ENCODE data around the gene TK1. TPM values are rescaled to one million over a fixed set of nuclear protein-coding genes. Genes with fewer than 3 reads are reported as not detected.

TK1 gene
- polyA plus RNA-seq, 3 donors, result 23.2 to 25.3 (median 24.6) TPM

DNA sequence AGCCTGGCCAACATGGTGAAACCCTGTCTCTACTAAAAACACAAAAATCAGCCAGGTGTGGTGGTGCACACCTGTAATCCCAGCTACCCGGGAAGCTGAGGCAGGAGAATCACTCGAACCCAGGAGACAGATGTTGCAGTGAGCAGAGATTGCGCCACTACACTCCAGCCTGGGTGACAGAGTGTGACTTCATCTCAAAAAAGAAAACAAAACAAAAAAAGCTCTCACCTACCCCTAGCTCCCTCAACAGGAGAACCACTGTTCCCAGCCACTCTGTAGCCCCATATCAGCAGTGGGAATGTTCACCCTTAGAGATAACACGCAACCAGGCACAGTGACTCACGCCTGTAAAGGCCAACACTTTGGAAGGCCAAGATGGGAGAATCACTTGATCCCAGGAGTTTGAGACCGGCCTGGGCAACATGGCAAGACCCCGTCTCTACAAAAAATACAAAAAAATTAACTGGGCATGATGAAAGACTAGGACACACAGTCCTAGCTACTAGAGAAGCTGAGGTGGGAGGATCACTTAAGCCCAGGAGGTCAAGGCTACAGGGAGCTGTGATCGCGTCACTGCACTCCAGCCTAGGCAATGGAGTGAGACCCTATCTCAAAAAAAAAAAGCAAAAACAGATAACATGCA, 50.9 kb downstream of the TK1 start:
- DNase-seq (ENCODE audit: low read depth in 3 of 3, low spot score in 2 of 3), result no peak

DNA sequence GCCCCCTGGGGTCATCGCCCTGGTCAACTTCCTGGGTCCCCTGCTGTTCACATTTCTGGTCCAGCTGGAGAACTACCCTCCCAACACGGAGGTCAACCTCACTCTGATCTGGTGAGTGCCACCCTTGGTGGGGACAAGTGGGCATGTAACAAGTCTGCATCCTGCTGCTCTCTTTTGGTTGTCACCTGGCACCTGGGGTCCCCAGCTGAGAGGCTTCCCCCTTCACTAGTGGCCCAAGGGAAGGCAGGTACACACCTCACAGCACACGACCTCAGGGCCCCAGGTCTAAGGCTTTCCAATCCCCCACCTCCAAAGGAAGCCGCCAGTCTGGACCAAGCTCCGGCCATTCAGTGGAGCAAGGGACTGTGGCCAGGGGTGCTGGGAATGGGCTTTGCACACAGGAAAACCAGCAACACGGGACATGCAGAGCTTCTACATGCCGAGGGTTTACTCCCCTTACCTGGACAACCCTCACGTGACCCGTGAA, 51.9 kb downstream of the TK1 start:
- no peak for DNase-seq (ENCODE audit: low read depth in 3 of 3, low spot score in 2 of 3)

DNA sequence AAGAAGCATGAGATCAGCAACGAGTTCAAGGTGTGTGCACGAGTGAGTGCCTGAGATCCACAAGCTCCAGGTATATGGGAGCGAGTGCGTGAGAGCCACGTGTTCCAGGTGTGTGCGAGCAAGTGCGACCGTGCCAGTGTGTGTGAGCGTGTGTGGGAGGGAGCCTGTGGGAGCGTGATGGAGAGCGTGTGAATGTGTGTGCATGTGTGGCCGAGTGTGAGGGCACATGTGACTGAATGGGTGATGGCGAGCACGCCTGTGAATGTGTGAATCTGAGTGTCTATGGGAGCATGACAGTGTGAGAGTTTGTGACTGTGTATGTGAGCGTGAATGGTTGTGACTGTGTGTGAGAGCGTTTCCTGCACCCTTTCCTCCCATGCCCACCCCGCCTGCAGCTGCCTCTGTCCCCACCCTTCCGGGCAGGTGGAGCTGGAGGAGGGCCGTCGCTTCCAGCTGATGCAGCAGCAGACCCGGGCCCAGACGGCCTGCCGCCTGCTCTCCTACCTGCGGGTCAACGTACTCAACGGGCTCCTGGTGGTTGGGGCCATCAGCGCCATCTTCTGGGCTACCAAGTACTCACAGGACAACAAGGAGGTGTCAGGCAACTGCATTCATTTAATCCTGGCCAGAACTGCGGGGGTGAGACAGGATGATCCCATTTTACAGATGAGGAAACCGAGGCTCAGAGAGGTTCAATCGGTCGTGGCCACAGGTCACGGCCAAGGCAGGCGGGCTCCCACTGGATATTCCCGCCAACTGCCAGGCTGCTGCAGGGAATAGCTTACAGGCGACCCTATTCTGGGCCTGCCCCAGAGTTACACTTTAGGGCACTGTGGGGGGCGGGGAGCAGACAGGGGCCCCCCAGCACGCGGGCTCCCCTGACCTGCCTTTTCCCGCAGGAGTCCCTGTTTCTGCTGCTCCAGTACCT, 52.6 kb downstream of the TK1 start:
- DNase-seq (ENCODE audit: low read depth in 3 of 3, low spot score in 2 of 3), result no peak

DNA sequence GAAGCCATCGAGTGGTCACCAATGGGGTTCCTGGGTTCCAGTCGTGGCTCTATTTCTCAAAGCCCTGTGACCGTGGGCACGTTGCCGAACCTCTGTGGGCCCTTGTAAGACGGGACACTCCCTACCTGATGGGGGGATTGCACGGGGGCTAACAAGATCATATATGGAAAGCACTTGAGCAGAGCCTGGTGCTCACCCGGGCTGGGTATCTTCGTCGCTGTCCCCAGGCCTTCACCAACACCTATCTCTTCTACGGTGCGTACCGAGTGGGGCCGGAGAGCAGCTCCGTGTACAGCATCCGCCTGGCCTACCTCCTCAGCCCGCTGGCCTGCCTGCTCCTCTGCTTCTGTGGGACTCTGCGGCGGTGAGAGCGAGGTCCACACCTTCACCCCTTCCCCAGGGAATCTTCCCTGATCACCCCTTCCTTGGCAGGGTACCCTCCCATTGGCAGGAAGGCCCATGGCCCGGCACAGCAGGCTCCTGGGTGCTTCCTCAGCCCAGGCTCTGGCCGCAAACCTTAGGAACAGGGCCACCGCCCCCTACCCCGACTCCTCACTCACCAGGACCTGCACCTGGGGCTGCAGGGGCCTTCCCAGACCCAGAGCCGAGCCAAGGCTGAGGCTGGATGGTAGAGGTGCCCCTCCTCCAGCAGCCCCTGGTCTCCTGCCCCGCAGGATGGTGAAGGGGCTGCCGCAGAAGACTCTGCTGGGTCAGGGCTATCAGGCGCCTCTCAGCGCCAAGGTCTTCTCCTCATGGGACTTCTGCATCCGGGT, 53.5 kb downstream of the TK1 start:
- no peak for DNase-seq (ENCODE audit: low read depth in 3 of 3, low spot score in 2 of 3)

DNA sequence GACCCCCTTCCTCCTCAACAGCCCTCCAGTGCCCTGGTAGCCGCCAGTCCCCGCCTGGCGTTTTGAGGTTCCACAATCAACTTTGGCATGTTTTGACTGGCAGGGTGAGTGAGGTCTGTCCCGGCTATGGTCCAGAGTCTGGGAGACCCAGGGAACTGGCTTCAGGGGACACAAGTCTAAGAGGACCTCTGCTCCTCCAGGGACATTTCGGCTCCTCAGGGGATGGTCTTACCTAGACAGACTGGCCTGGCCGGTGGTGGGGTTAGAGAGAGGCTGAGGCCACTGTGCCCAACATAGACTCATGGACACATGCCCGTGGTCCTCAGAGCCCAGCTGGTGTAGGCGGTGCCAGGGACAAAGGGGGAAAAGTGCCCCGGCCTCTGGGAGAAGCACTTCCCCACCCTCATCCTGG, 54.1 kb downstream of the TK1 start:
- no peak for DNase-seq (ENCODE audit: low read depth in 3 of 3, low spot score in 2 of 3)

DNA sequence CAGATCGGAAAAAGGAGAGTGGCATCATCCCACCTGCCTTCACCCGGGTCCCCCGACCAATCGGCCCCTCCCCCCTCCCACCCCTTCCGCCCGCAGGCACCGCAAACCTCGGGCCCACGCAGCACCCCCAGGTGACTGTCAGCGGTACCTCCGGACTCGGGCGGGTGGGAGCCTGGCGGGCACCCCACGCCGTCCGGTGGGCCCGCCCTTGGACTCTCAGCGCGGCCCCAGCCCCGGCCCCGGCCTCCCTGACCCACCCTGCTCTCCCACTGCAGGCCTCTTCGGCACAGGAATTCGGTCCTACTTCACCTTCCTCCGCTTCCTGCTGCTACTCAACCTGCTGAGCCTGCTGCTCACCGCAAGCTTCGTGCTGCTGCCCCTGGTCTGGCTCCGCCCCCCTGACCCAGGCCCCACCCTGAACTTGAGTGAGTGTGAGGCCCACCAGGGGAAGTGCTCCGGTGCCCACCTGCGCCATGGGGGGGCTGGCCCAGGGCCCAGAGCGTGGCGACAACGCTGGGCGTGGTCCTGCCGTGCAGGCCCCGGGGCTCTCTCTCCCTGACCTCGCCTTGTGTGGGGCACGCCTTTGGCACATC, 54.7 kb downstream of the TK1 start:
- DNase-seq (ENCODE audit: low read depth in 3 of 3, low spot score in 2 of 3), result no peak

DNA sequence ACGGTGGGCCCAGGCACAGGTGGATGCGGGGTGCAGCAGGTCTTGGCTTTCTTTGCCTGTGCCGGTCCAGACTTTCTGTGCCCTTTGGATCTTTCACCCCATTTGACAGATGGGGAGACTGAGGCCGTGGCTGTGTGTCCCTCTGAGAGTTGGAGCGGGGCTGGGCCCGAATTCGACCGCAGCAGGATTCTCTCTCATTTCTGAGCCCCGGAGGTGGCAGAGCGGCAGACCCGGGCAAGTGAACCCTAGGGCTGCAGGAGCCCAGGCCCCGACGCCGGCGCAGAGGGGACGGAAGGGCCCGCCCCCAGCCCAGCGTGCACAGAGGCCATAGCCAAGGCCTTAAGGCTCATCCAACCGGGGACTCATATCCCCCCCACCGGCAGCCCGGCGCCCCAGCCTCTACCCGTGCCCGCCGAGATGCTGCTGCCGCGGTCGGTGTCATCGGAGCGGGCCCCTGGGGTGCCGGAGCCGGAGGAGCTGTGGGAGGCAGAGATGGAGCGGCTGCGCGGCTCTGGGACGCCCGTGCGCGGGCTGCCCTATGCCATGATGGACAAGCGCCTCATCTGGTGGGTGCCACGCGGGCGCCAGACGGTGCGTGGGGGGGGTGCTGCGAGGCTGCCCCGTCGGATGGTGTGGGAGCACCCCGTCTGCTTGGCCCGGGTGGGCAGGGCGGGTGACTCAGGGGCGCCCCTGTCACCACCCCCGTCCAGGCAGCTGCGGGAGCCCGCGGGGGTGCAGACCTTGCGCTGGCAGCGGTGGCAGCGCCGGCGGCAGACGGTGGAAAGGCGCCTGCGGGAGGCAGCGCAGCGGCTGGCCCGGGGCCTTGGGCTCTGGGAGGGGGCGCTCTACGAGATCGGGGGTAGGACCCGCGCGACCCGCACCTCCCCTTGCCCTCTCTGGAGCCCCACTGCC, 55.4 kb downstream of the TK1 start:
- no peak for DNase-seq (ENCODE audit: low read depth in 3 of 3, low spot score in 2 of 3)

DNA sequence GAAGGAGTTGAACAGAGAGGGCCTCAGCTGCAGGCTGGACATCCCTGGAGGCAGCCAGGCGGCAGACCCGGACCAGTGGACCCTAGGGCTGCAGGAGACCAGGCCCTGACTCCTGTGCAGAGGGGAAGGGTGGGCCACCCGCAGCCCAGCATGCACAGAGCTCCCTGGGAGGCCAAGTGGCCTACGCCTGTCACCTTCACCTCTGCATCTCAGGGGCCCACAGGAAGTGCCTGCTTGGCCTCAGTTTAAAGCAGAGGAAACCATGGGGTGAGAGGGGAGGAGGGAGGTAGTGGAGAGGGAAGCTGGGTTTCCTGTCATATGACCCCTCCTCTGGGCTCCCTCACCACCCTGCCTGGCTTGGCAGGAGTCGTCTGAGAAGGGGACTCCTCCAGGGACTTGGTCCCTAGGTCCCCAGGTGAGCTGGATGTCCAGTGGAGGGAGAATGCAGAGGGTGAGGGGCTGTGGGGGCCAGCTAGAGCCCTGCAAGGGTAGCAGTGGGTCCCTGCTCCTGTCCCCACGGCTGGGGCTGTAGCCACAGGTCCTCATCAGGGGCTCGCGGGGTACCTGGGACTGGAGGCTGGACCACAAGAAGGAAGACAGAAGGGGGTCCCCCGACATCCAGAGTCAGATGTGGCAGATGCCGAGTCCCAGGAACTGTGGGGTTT, 56.3 kb downstream of the TK1 start, which contains the start of gene TMC8:
Gene TMC8 (plus strand): TSS at position 335 of the 665 bp plus-strand sequence. CDS start 818 bp downstream, outside the sequence.
- no peak for DNase-seq (ENCODE audit: low read depth in 3 of 3, low spot score in 2 of 3)

DNA sequence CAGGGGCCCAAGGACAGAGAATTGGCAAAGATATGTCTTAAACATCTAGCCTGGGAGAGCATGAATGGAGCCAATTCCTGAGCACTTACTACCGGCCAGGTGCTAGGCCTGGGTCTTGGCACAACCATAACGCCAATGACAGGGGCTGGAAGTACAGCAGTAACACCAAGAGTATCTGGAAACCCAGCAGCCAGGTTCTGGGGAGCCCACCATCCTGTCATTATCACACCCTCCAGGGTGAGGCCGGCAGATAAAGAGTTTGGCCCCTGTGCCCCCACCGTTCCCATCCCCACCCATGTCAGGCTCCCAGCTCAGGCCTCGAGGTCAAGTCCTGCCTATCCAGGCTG, 56.8 kb downstream of the TK1 start:
- no peak for DNase-seq (ENCODE audit: low read depth in 3 of 3, low spot score in 2 of 3)

DNA sequence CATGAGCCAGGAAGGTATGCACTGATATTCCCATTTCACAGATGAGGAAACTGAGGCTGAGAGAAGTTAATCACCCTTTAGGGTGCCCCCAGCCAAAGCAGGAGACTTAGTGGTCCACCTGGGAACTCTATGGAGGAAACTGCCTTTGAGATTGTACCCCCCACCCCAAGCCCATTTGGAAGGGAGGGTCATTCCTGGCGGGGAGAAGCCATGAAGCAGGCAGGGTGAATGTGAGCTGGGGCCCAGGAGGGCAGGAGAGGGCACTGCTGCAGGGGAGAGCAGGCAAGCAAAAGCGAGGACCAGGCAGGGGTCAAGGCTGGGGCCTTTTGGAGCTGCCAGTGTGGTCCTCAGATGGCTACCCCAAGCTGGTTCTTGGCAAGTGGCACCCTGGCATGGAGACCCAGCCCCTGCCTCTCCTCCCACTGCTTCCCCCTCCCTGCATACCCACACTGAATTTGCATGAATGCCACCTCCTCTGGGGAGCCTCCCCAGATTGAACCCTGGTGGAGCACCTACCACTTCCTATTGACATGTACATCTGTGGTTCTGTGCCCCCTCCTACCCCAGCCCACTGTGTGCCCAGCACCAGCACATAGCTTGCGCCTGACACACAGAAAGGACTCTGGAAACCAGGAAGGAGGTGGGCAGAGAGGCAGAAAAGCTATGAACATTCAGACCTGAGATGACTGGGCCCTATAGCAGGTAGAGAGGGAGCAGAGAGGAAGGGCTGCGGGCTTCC, 57.3 kb downstream of the TK1 start:
- DNase-seq (ENCODE audit: low read depth in 3 of 3, low spot score in 2 of 3), result no peak

DNA sequence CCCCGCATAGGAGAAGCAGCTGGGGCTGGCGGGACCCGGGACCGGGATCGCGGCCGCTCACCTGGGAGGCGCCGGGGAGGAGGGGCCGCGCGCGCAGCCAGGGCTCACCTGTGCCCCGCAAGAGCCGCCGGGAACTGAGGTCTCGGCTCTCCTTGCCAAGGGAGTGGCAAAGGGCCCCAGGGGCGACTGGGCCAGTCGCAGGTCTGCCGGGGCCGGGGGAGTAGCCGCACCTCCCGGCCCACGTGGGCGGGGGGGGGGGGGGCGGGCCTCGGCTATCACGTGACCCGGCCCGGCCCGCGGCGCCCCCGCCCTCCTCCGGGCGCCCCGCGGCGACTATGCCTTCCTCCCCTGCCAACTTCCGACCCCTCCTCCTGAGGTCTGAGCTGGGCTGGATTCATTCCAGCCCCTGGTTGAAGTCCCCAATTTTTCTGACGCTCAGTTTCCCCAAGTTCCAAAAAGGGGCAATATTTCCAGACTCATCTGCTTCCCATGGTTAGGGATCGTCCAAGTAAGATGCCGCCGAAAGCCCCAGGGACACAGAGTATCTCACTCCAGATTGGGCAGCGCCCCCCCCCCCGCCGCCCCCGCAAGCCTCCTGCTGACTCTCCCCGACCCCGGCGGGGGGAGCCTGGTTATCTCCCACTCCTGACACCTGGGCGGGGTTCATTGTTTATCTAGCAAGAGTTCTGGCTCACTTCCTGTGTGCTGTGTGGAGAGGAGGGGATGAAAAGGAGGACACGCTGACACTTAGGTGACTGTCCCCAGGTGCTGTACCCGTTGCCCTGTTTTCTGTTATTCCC, 58.1 kb downstream of the TK1 start, which contains the start of gene TMC6:
Gene TMC6 (minus strand): TSS at position 205 of the 800 bp plus-strand sequence. CDS start 1,923 bp downstream, outside the sequence.
- DNase-seq (ENCODE audit: low read depth in 3 of 3, low spot score in 2 of 3), result no peak

DNA sequence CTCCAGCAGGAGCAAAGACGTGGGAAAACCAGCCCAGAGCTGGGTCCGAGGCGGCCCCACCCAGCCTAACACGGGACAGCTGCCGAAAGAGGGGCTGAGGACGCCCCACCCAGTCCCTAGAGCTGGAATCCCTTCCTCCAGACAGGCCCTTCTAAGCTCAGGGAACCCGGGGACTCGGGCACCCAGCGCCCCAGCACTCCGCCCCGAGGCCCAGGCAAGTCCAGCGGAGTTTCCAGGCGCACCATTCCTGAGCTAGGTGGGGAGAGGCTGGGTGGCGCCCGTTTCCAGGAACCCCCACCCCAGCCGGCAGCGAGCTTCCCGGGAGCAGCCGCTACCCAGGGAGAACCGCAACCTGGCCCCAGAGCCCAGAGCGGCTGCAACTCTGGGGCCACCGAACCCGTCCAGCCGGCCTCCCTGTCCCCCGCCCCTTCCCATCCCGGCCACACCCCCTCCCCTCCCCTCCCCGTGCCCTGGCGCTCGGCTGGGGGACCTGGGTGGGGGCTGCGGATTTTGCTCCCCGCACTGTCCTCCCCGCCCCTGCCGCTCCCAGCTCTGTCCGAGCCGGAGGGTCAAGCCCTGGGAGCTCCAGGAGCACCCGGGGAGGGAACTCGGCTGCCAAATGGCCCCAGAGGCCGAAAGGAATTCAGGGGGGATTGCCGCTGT, 58.8 kb downstream of the TK1 start:
- no peak for DNase-seq (ENCODE audit: low read depth in 3 of 3, low spot score in 2 of 3)

DNA sequence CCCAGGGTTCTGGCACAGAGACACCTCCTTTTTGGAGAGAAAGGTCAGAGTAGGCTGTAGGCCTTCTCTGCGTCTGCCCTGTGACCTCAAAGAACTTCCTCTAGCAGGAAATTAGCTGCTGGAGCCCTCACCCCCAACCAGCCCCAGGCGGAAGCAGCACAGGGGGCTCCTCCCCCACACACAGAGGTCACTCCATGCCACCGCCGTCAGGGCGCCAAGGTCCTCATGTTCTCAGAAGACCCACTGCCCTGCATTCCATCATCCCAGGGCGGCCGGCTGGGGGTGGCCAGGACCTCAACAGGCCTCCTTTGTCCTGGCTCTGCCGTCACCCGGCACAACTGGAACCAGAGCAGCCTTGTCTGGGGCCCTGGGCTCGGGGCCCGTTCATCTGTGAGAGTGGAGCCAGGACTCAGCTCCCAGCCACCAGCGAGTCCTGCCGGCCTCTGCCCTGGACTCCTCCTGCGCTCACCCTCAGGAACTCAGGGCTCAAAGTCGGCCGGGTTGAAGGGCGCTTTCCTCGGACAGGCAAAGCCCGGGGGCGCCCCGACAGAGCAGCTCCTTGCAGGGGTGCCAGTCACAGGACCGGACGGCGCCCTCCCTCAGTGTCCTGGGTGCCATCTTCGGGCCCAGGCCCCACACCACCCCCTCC, 59.5 kb downstream of the TK1 start:
- no peak for DNase-seq (ENCODE audit: low read depth in 3 of 3, low spot score in 2 of 3)

DNA sequence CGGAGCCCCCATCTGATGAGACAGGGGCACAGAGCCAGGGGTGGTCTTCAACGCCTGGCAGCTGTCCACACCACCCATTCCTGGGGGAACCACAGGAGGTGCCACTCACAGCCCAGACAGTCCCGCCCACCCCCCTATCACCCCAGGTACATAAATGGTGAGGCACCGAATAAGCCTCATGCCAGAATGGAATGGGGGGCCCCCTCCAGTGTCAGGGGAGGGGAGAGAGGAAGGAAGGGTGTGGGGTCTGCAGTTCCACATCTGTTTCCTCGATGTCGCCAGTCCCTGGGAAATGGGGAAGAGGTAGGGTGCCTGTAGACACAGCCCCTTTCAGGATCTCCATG, 60.0 kb downstream of the TK1 start:
- DNase-seq (ENCODE audit: low read depth in 3 of 3, low spot score in 2 of 3), result no peak

DNA sequence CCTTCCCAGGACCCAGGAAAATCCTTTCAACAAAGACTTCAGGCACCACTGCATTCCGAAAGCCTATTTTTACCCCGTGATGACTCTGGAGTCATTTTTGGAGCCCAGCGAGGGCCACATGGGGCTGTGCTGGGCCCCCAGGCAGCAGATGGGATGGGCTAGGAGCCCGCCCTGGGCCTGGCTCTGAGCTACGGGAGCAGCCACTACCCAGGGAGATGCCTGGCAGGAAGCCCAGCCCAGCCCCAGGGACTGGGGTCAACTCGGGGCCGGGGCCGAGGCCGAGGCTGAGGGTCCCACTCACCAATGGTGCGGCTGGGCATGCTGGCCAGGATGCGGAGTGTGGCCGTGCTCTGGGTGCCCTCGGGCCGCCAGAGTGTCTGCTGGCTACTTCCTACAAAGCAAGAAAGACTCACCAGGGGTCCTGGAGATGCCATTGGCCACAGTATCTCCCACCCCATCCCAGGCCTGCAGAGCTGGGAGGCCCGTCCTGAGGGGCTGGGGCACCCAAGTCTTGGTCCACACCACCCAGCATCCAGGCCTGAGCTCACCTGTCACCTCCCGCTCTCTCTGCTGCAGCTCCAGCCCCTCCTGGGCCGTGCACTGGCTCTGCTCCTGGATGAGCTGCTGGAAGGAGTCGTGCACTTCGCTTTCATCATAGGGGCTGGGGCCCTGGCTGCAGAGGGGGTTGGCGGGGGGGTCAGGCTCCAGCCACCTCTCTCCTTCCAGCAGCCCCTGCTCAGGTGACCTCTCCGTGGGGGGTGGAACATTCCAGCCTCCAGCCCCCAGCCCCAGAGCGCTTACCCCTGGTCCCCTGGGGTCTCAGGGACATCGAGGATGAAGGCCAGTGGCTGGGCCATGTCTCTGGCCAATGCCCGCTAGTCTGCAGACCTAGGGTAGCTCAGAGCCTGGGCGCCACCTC, 60.6 kb downstream of the TK1 start:
- no peak for DNase-seq (ENCODE audit: low read depth in 3 of 3, low spot score in 2 of 3)
